ENCODE data around the gene PTPRH.

Gene PTPRH

DNA sequence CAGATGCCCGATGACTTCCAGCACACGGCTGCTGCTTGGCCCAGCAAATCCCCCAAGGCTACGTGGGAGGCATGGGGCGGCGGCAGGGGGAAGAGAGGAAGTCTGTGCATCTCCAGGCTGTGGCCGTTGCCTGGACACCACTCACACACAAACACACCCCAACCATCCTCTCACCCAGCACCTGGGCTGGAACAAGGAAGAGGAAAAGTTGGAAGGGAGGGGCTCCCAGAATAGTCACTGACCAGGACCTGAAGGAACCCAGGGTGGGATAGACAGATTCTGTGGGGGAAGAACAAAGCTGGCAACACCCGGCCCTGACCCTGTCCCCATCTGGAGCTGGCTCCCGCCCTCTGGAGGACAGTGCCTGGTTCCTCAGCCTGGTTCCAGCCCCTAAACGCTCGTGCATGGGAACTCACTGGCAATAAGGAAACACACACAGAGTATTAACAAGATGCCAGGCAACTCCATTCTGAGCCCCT, 38.4 kb upstream of the PTPRH start:
- Histone ChIP-seq H3K9me3 (no peaks in the 10 kb centered on the region), H3K4me1 (ENCODE audit: control insufficient read depth in 1 of 2, insufficient read depth in 1 of 2, low read depth in 1 of 2, low read length in 1 of 2) (peaks cover 28 to 37% of the 10 kb centered on the region in 2 experiments), H3K36me3 (peaks cover 54% of the 10 kb centered on the region), H3K4me3 (ENCODE audit: low read depth in 1 of 2, low read length in 1 of 2) (no peak overlapping the region), H3K27ac (peak overlapping the region; percentile 37), H3K27me3 (no peaks in the 10 kb centered on the region)
- TF ChIP-seq, protein P1, sequence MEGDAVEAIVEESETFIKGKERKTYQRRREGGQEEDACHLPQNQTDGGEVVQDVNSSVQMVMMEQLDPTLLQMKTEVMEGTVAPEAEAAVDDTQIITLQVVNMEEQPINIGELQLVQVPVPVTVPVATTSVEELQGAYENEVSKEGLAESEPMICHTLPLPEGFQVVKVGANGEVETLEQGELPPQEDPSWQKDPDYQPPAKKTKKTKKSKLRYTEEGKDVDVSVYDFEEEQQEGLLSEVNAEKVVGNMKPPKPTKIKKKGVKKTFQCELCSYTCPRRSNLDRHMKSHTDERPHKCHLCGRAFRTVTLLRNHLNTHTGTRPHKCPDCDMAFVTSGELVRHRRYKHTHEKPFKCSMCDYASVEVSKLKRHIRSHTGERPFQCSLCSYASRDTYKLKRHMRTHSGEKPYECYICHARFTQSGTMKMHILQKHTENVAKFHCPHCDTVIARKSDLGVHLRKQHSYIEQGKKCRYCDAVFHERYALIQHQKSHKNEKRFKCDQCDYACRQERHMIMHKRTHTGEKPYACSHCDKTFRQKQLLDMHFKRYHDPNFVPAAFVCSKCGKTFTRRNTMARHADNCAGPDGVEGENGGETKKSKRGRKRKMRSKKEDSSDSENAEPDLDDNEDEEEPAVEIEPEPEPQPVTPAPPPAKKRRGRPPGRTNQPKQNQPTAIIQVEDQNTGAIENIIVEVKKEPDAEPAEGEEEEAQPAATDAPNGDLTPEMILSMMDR (IDR thresholded peaks at IDR 0.05) = no peak

DNA sequence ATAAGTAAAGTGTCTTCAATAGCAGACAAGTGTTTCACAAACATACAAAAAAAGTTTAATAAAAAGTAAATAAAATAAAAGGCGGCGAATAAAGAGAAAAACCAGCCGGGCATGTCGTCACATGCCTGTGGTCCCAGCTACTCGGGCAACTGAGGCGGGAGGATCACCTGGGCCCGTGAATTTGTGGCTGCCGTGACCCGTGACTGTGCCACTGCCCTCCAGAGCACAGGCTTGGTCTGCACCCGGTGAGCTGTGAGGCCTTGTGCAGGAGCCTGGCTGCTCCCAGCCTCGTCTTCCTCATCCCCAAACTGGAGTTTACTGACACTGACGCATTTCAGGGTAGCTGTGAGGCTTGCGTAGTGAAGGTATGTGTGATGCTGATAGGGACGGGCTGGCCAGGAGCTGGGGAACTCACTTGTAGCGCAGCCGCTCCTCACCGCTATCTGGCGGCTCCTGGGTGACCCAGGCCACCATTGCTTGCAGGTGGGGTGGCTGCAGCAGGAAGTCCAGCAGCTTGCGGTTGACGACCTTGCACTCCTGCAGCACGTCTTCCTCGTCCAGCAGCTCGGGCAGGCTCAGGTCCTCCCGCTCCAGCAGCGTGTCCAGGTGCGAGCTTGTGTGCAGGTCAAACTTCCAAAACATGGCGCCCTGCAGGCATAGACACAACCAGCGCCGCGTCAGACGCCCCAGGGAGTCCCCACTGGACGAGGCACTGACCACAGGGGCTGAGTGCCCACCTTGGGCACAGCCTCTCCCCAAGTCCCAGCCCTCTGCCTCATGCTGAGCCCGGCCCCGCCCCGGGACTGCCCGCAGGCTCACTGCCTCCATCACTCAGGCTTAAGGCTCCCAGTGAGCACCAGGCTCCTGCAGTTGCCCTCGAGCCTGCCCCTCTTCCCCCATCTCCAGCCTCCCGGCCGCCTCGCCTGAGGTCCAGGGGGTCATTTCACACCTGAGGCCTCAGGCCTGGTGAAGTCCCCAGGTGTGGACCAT, 37.5 kb upstream of the PTPRH start:
- no peak overlapping the region for H3K4me3 ChIP-seq (ENCODE audit: low read depth in 1 of 2, low read length in 1 of 2)
- H3K9me3 ChIP-seq = no peaks in the 10 kb centered on the region
- H3K4me1 ChIP-seq (ENCODE audit: control insufficient read depth in 1 of 2, insufficient read depth in 1 of 2, low read depth in 1 of 2, low read length in 1 of 2) = peaks cover 18 to 28% of the 10 kb centered on the region in 2 experiments
- TF ChIP-seq, protein P1 (IDR thresholded peaks at IDR 0.05) = no peak
- peaks cover 63% of the 10 kb centered on the region for H3K36me3 ChIP-seq
- no peaks in the 10 kb centered on the region for H3K27me3 ChIP-seq
- H3K27ac ChIP-seq = peak overlapping the region; percentile 37

DNA sequence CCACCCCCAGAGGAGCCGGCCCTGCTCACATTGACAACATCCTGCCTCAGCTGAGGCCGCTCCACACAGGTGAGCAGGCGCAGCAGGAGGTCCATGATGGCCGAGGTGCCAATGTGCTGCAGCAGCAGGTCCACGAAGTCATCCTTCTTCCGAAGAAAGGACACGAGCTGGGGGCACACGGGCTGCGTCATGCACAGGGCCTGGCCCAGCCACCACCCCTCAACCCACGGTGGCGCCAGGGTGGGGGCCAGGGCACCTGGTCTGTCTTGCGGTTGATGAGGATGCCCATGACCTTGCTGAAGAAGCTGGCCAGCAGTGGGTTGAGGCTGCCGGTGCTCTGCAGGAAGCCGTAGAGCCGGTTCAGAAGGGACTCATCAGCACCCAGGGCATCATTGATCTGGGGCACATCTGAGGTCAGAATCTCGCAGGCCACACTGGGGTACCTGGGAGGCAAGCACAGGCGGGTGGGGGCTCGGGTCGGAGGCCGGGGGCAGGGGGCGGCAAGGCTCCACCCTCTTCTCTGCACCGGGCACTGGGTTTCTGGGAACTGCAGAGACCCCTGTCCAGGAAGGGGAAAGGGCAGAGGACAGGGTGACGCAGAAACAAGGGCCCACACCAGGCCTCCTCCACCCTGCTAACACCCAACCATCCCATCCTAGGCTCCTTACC, 36.1 kb upstream of the PTPRH start:
- Histone ChIP-seq H3K36me3 (peaks cover 77% of the 10 kb centered on the region), H3K27ac (no peak overlapping the region), H3K4me3 (ENCODE audit: low read depth in 1 of 2, low read length in 1 of 2) (no peak overlapping the region), H3K4me1 (ENCODE audit: control insufficient read depth in 1 of 2, insufficient read depth in 1 of 2, low read depth in 1 of 2, low read length in 1 of 2) (peaks cover 7 to 14% of the 10 kb centered on the region in 2 experiments), H3K9me3 (no peaks in the 10 kb centered on the region), H3K27me3 (no peaks in the 10 kb centered on the region)
- TF ChIP-seq, protein P1 (IDR thresholded peaks at IDR 0.05) = no peak

DNA sequence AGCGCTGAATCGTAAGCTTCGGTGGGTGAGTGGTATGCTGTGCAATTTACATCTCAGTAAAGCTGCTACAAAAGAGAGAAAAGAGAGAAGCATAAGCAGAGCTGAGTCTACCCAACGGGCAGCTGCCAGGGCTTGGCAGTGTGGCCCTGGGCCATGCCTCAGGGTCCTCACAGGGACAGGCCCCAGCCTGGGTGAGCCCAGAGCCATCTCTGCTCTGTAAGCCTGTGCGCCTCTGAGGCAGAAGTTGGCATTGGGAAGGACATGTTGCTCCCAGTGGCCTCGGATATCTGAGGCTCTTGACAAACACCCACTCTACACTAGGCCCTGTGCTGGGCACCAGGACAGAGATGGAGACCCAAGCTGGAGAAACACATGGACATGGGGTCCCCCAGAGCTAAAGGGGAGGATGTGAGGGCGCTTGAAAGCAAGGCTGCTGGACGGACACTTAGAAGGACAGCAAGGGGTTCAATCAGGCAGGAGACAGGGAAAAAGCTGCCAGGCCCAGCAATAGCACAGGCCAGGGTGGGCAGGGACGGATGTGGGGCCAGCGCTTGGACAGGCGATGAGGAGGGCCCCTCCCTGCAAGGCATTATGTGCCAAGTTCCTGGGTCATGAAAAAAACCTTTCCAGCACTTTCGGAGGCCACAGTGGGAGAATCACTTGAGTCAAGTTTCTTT, 34.8 kb upstream of the PTPRH start:
- TF ChIP-seq, protein P1 (IDR thresholded peaks at IDR 0.05) = no peak
- no peak overlapping the region for H3K4me3 ChIP-seq (ENCODE audit: low read depth in 1 of 2, low read length in 1 of 2)
- no peak overlapping the region for H3K27ac ChIP-seq
- H3K27me3 ChIP-seq = no peaks in the 10 kb centered on the region
- H3K36me3 ChIP-seq = peaks cover 86% of the 10 kb centered on the region
- peaks cover 0 to 6% of the 10 kb centered on the region in 2 experiments for H3K4me1 ChIP-seq (ENCODE audit: control insufficient read depth in 1 of 2, insufficient read depth in 1 of 2, low read depth in 1 of 2, low read length in 1 of 2)
- H3K9me3 ChIP-seq = no peaks in the 10 kb centered on the region

DNA sequence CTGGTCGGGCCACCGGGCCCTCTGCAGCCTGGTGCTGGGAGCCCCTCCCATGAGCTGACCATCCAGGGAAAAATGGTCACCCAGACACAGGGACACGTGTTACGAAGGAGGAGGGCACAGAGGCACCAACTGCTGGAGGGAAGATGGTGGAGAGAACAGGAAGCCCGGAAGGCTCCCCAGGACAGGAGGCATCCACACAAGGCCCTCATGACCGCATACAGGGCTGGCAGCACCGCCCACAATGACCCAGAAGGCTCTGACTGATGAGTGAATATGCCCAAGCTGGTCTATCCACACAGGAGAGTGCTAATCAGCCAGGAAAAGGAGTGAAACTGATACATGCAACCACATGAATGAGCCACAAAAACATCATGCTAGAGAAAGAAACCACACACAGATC, 33.2 kb upstream of the PTPRH start:
- H3K9me3 ChIP-seq = no peaks in the 10 kb centered on the region
- peaks cover 94% of the 10 kb centered on the region for H3K36me3 ChIP-seq
- H3K27ac ChIP-seq = no peak overlapping the region
- no peaks in the 10 kb centered on the region for H3K4me1 ChIP-seq (ENCODE audit: control insufficient read depth in 1 of 2, insufficient read depth in 1 of 2, low read depth in 1 of 2, low read length in 1 of 2)
- TF ChIP-seq, protein P1 (IDR thresholded peaks at IDR 0.05) = no peak
- no peaks in the 10 kb centered on the region for H3K27me3 ChIP-seq
- H3K4me3 ChIP-seq (ENCODE audit: low read depth in 1 of 2, low read length in 1 of 2) = no peak overlapping the region
